22Rv1 (cell line): Measurements from ENCODE around the gene TSPAN33.

Experiments used
- H3K27ac ChIP-seq: fragments of 450-650 bp; 2 replicates; pipeline ENCODE4 v1.5.1; 2017
- ZFX ChIP-seq: fragments of 450-650 bp; IDR thresholded peaks from 2 replicates; pipeline ENCODE4 v1.6.1; 2017; ENCODE audit warnings: antibody characterized with exemption, borderline replicate concordance
- TF ChIP-seq, protein P1 (sequence below): fragments of 450-650 bp; IDR thresholded peaks from 2 replicates; pipeline ENCODE4 v1.5.1; 2017; ENCODE audit warnings: mild to moderate bottlenecking

TSPAN33 gene

DNA sequence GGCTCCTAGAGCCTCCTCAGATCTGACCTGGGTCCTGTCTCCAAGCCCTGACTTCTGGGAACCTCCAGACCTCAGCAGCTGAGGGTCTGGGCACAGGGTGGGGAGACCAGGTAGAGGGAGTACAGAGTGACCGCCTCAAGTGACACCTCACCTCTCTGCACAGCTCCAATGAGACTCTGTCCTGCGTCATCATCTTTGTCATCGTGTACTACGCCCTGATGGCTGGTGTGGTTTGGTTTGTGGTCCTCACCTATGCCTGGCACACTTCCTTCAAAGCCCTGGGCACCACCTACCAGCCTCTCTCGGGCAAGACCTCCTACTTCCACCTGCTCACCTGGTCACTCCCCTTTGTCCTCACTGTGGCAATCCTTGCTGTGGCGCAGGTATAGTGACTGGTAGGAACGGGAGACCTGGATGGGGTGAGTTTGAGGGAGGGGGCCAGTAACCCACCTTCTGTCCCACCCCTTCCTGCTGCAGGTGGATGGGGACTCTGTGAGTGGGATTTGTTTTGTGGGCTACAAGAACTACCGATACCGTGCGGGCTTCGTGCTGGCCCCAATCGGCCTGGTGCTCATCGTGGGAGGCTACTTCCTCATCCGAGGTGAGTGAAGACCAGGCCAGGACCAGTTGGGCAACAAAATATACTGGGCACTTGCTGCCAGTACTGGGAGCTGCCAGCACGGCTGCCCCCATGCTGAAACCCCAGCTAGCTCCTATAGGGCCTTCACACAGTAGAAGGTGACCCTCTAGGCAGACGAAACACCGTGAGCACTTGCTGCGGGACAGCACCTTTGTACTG, 61.7 kb downstream of the TSPAN33 start:
- TF ChIP-seq, protein P1, sequence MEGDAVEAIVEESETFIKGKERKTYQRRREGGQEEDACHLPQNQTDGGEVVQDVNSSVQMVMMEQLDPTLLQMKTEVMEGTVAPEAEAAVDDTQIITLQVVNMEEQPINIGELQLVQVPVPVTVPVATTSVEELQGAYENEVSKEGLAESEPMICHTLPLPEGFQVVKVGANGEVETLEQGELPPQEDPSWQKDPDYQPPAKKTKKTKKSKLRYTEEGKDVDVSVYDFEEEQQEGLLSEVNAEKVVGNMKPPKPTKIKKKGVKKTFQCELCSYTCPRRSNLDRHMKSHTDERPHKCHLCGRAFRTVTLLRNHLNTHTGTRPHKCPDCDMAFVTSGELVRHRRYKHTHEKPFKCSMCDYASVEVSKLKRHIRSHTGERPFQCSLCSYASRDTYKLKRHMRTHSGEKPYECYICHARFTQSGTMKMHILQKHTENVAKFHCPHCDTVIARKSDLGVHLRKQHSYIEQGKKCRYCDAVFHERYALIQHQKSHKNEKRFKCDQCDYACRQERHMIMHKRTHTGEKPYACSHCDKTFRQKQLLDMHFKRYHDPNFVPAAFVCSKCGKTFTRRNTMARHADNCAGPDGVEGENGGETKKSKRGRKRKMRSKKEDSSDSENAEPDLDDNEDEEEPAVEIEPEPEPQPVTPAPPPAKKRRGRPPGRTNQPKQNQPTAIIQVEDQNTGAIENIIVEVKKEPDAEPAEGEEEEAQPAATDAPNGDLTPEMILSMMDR: no peak
- no peak for TF ChIP-seq ZFX
- H3K27ac ChIP-seq: no peak overlapping the region

DNA sequence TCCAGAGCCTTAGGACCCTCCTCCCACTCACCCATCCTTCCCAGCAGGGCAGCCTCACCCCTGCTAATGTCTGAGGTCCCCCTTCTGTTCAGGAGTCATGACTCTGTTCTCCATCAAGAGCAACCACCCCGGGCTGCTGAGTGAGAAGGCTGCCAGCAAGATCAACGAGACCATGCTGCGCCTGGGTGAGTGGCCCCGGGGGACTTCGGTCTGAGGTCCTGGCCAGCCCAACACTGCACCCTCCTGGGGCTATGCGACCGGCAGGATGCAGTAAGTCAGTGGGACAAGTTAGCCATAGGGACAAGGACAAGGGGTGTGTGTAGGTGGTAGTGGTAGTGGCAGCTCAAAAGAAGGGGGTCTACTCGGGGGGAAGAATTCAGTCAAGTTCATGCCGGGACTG, 64.2 kb downstream of the TSPAN33 start:
- TF ChIP-seq, protein P1: no peak
- TF ChIP-seq ZFX: no peak
- no peak overlapping the region for H3K27ac ChIP-seq

DNA sequence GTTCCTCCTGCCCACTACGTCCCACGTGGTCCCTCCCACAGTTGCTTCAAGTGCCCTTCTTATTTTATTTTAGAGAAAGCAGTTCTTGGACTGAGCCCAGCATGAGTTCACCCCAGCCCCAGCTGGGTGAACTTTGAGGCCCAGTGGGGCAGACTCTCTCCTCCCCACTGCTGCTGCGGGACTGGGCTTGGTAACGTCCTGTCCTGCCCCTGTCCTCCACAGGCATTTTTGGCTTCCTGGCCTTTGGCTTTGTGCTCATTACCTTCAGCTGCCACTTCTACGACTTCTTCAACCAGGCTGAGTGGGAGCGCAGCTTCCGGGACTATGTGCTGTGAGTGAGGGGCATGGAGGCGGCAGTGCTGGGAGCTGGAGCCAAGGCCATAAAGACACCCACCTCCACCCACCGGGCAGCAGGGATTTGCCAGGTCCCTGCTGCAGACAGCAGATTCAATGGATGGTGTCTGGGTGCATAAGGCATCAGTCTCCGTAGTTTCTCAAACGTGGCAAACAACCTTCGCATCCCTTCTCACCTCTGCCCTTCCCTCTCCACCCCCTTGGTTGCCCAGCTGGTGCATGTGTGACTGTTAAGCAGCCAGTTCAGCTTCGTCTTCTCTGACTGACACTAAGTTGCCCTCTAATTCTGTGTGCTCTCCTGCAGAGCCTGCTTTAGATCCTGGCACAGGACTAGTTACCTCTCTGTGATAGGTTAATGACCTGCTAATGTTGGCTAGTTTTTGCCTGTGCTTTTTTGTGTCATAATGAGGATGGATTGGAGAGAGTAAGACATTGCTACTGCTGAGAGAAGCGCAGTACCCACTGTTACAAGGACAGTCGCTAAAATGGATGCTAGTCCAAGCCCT, 64.8 kb downstream of the TSPAN33 start:
- no peak overlapping the region for H3K27ac ChIP-seq
- TF ChIP-seq, protein P1: no peak
- TF ChIP-seq ZFX: no peak

DNA sequence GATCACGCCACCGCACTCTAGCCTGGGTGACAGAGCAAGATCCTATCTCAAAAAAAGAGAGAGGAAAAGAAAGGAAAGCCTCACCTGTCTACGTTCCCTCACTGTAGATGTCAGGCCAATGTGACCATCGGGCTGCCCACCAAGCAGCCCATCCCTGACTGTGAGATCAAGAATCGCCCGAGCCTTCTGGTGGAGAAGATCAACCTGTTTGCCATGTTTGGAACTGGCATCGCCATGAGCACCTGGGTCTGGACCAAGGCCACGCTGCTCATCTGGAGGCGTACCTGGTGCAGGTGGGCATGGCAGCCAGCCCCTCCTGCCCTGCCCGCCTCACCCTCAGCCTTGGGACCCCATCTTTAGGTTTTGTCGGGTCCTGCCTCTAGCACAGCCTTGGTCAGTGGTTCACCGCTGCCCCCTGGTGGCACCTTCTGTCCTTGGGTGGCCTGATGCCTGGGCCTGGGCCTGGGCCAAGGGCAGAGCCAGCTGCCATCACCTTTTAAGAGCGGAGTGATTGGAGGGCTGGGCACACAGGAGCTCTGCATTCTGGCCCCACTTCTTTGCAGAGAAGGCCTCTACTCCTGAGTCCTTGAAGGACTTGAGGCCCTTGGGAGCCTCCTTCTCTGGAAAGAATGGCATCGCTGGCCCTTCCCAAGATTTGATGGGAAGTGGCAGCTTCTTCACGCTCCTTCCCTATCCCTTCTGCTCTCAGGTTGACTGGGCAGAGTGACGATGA, 65.9 kb downstream of the TSPAN33 start:
- TF ChIP-seq, protein P1: peak; percentile 99
- TF ChIP-seq ZFX: no peak
- no peak overlapping the region for H3K27ac ChIP-seq

DNA sequence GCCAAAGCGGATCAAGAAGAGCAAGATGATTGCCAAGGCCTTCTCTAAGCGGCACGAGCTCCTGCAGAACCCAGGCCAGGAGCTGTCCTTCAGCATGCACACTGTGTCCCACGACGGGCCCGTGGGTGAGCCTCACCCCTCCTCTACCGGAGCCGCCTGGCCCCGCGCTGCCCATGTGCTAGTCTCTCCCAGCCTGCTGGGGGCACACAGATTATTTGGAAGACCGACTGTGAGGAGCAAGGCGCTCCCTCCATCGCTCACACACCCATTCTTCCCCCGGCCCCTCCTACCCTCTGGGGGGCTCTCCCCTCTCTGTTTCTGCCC, 66.4 kb downstream of the TSPAN33 start:
- TF ChIP-seq ZFX: no peak
- TF ChIP-seq, protein P1: no peak
- no peak overlapping the region for H3K27ac ChIP-seq

DNA sequence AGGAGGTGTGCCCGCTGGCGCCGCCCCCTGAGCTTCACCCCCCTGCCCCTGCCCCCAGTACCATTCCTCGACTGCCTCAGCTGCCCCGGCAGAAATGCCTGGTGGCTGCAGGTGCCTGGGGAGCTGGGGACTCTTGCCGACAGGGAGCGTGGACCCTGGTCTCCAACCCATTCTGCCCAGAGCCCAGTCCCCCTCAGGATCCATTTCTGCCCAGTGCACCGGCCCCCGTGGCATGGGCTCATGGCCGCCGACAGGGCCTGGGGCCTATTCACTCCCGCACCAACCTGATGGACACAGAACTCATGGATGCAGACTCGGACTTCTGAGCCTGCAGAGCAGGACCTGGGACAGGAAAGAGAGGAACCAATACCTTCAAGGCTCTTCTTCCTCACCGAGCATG, 67.6 kb downstream of the TSPAN33 start:
- no peak overlapping the region for H3K27ac ChIP-seq
- TF ChIP-seq, protein P1: no peak
- no peak for TF ChIP-seq ZFX
